GM21786 (cell line): ENCODE measurements around the gene ACVRL1.
"Not testable (repeated sequence)": the region's sequence is repeated elsewhere in the genome, so short reads cannot be mapped to it uniquely, and the experiment has no call there.

ENCODE experiments used
- ATAC-seq: cut with Tn5 transposase; IDR thresholded peaks from one replicate; pipeline ENCODE4 v1.9.1; 2021; ENCODE audit not compliant: unreplicated experiment

The ACVRL1 gene

GRCh38 chr12:51873251-51873994 lies 33.9 kb upstream of the ACVRL1 start:
- ATAC-seq = no peak

- ATAC-seq = no peak
Observed at GRCh38 chr12:51874000-51874399, 33.3 kb upstream of the ACVRL1 start.

- ATAC-seq = no peak
Observed at GRCh38 chr12:51874486-51874885, 32.8 kb upstream of the ACVRL1 start.

- ATAC-seq = no peak
Observed at GRCh38 chr12:51879102-51879501, 28.2 kb upstream of the ACVRL1 start.

GRCh38 chr12:51883295-51883694 lies 24.0 kb upstream of the ACVRL1 start:
- ATAC-seq = no peak

GRCh38 chr12:51883998-51884675 lies 23.2 kb upstream of the ACVRL1 start:
- no peak for ATAC-seq

GRCh38 chr12:51884676-51885229 lies 22.6 kb upstream of the ACVRL1 start:
- no peak for ATAC-seq

GRCh38 chr12:51885294-51886020 lies 21.8 kb upstream of the ACVRL1 start:
- not testable (repeated sequence) for ATAC-seq

GRCh38 chr12:51886021-51886710 lies 21.1 kb upstream of the ACVRL1 start:
- no peak for ATAC-seq

GRCh38 chr12:51887476-51888315 lies 19.6 kb upstream of the ACVRL1 start, which contains the start of gene ANKRD33:
TSS of gene ANKRD33 (plus strand) at chr12:51888103. CDS start at chr12:51888187, 84 bp downstream.
- ATAC-seq = no peak

- ATAC-seq = no peak
Observed at GRCh38 chr12:51888316-51889215, 18.7 kb upstream of the ACVRL1 start.

GRCh38 chr12:51889216-51890132 lies 17.8 kb upstream of the ACVRL1 start:
- no peak for ATAC-seq

GRCh38 chr12:51890133-51890464 lies 17.2 kb upstream of the ACVRL1 start:
- ATAC-seq = no peak

GRCh38 chr12:51890511-51891171 lies 16.7 kb upstream of the ACVRL1 start:
- ATAC-seq = no peak

GRCh38 chr12:51891843-51892242 lies 15.5 kb upstream of the ACVRL1 start:
- ATAC-seq = no peak

GRCh38 chr12:51893786-51894185 lies 13.5 kb upstream of the ACVRL1 start:
- ATAC-seq = no peak

GRCh38 chr12:51895378-51896135 lies 11.7 kb upstream of the ACVRL1 start:
- ATAC-seq = no peak
